HUDEP-2 (cell line): ENCODE results near the gene SUMF1.

Experiments used
- DNase-seq, 76 experiments: peaks; one replicate each; lab custom pipeline; 2025; ENCODE audit not compliant: unreplicated experiment in 76 of 76; lab: John Stamatoyannopoulos, UW

SUMF1 gene

GRCh38 chr3:4498446-4498845 lies 31.4 kb upstream of the SUMF1 start:
- DNase-seq = no peak

- no peak for DNase-seq
These were observed 30.8 kb upstream of the SUMF1 start for GRCh38 chr3:4497843-4498324.

- no peak for DNase-seq
These were observed 30.1 kb upstream of the SUMF1 start for GRCh38 chr3:4497005-4497692.

- DNase-seq = no peak
These were observed 29.0 kb upstream of the SUMF1 start for GRCh38 chr3:4496087-4496452.

- DNase-seq = peak in 1 of 76 experiments; percentile 13
These were observed 28.4 kb upstream of the SUMF1 start for GRCh38 chr3:4495294-4496086.

GRCh38 chr3:4494895-4495264 lies 27.8 kb upstream of the SUMF1 start:
- DNase-seq = no peak

- DNase-seq = peak in 1 of 76 experiments; percentile 6
These were observed 27.1 kb upstream of the SUMF1 start for GRCh38 chr3:4493941-4494894.

- peak in 75 of 76 experiments; percentile 72 to 98 (median 97) for DNase-seq
These were observed 26.2 kb upstream of the SUMF1 start, which contains the start of gene ITPR1 for GRCh38 chr3:4493014-4493940. ITPR1 (plus strand) TSS chr3:4493348; CDS start chr3:4516492, 23,144 bp downstream.

- peak in 30 of 76 experiments; percentile 4 to 47 (median 26) for DNase-seq
These were observed 25.3 kb upstream of the SUMF1 start for GRCh38 chr3:4492208-4493013.

GRCh38 chr3:4491855-4492207 lies 24.8 kb upstream of the SUMF1 start:
- no peak for DNase-seq

- DNase-seq = no peak
These were observed 11.2 kb upstream of the SUMF1 start for GRCh38 chr3:4478261-4478660.

- DNase-seq = no peak
These were observed 9.4 kb upstream of the SUMF1 start for GRCh38 chr3:4476496-4476895.

GRCh38 chr3:4475804-4476203 lies 8.7 kb upstream of the SUMF1 start:
- DNase-seq = no peak

- DNase-seq = no peak
These were observed 7.8 kb upstream of the SUMF1 start for GRCh38 chr3:4474683-4475490.

- DNase-seq = no peak
These were observed 5.7 kb upstream of the SUMF1 start for GRCh38 chr3:4472766-4473165.

GRCh38 chr3:4472312-4472711 lies 5.2 kb upstream of the SUMF1 start:
- no peak for DNase-seq

- DNase-seq = no peak
These were observed 4.8 kb upstream of the SUMF1 start for GRCh38 chr3:4471907-4472306.

GRCh38 chr3:4467522-4467867 lies 426 bp upstream of the SUMF1 start:
- DNase-seq = no peak
